ENCODE results near the gene SYNGR3.

Gene SYNGR3

DNA sequence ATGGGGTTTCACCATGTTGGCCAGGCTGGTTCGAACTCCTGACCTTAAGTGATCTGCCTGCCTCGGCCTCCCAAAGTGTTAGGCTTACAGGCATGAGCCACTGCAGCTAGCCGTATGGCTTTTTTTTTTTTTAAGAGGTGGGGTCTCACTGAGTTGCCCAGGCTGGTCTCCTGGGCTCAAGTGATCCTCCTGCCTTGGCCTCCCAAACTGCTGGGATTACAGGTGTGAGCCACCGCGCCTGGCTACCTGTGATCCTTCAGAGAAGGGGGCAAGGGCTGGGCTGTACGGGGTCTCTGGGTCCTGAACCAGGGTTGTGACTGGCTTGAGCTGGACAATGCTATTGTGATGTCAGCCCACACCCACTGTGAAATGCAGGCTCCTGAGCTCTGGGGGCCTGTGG is 23.3 kb upstream of the SYNGR3 start, which contains the start of gene RNF151:
TSS of gene RNF151 (plus strand) at position 397 of the 400 bp plus-strand sequence. CDS start 26 bp downstream, outside the sequence.
- H3K27ac ChIP-seq (ENCODE audit: low read depth, low read length) = 0 out of 2 replicates have a peak within 1 kb of the TSS, but pooled peaks have one; percentile 57
- H2AFZ ChIP-seq (ENCODE audit: low read depth, low read length, severe bottlenecking) = no peak within 1 kb of the TSS
- H3K79me2 ChIP-seq (ENCODE audit: insufficient read depth, low read length) = peaks cover 32% of the 10 kb centered on the region

DNA sequence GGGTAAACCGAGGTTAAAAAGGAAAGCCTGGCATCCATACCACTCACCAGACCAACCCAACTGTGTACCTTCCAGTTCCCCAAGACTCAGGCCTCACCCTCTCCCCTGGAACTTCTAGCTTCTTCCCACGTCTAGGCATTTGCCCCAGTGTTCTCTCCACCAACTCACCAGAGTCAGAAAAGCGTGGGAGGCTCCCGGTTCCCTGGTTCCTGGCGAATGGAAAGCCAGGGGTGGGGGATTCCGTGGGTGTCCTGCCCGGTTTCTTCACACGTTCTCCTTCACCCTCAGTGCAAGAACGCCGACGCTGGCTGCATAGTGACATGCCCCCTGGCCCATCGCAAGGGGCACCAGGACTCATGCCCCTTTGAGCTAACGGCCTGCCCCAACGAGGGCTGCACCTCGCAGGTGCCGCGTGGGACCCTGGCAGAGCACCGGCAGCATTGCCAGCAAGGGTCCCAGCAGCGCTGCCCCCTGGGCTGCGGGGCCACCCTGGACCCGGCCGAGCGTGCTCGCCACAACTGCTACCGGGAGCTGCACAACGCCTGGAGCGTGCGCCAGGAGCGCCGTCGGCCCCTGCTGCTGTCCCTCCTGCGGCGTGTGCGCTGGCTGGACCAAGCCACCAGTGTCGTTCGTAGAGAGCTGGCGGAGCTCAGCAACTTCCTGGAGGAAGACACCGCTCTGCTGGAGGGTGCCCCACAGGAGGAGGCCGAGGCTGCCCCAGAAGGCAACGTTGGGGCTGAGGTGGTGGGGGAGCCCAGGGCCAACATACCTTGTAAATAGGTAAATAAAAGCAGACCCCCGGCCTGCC is 21.4 kb upstream of the SYNGR3 start:
- H3K36me3 ChIP-seq (ENCODE audit: low read length) = peaks cover 8% of the 10 kb centered on the region
- H3K9ac ChIP-seq (ENCODE audit: low read length) = no peak overlapping the region
- no peak overlapping the region for H2AFZ ChIP-seq (ENCODE audit: low read depth, low read length, severe bottlenecking)
- H3K4me3 ChIP-seq (ENCODE audit: insufficient read depth, low read length, poor library complexity, severe bottlenecking) = no peak overlapping the region
- no peaks in the 10 kb centered on the region for H3K9me3 ChIP-seq (ENCODE audit: insufficient read depth, low read length)
- no peaks in the 10 kb centered on the region; the same call in 1 of the 2 replicates for H4K20me1 ChIP-seq (ENCODE audit: low read depth, low read length)
- no peaks in the 10 kb centered on the region for H3K27me3 ChIP-seq (ENCODE audit: low read length)
- peaks cover 39% of the 10 kb centered on the region for H3K79me2 ChIP-seq (ENCODE audit: insufficient read depth, low read length)
- no peak overlapping the region for H3K4me2 ChIP-seq (ENCODE audit: low read depth, low read length, poor library complexity, severe bottlenecking)
- H3F3A ChIP-seq (ENCODE audit: insufficient read depth) = peaks cover 17% of the 10 kb centered on the region
- no peak overlapping the region for H3K27ac ChIP-seq (ENCODE audit: low read depth, low read length)
- H3K9me2 ChIP-seq (replicated peaks; ENCODE audit: insufficient read depth, low read length) = no peaks in the 10 kb centered on the region
- TF ChIP-seq, protein P1, sequence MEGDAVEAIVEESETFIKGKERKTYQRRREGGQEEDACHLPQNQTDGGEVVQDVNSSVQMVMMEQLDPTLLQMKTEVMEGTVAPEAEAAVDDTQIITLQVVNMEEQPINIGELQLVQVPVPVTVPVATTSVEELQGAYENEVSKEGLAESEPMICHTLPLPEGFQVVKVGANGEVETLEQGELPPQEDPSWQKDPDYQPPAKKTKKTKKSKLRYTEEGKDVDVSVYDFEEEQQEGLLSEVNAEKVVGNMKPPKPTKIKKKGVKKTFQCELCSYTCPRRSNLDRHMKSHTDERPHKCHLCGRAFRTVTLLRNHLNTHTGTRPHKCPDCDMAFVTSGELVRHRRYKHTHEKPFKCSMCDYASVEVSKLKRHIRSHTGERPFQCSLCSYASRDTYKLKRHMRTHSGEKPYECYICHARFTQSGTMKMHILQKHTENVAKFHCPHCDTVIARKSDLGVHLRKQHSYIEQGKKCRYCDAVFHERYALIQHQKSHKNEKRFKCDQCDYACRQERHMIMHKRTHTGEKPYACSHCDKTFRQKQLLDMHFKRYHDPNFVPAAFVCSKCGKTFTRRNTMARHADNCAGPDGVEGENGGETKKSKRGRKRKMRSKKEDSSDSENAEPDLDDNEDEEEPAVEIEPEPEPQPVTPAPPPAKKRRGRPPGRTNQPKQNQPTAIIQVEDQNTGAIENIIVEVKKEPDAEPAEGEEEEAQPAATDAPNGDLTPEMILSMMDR (IDR thresholded peaks at IDR 0.05; ENCODE audit: insufficient read depth, low read length, poor library complexity, severe bottlenecking) = no peak
- no peak for TF ChIP-seq EZH2phosphoT487 (conservative IDR thresholded peaks at IDR 0.05; ENCODE audit: low read length)

More for the DNA sequence above, 23.3 kb upstream of the SYNGR3 start, which contains the start of gene RNF151:
- no peaks in the 10 kb centered on the region for H3K9me2 ChIP-seq (replicated peaks; ENCODE audit: insufficient read depth, low read length)
- no peaks in the 10 kb centered on the region for H3K9me3 ChIP-seq (ENCODE audit: insufficient read depth, low read length)
- peak within 1 kb of the TSS; percentile 71 for H3K4me2 ChIP-seq (ENCODE audit: low read depth, low read length, poor library complexity, severe bottlenecking)
- H3K27me3 ChIP-seq (ENCODE audit: low read length) = no peaks in the 10 kb centered on the region
- peaks cover 15% of the 10 kb centered on the region for H3K36me3 ChIP-seq (ENCODE audit: low read length)
- H3K9ac ChIP-seq (ENCODE audit: low read length) = peak within 1 kb of the TSS; percentile 98
- no peaks in the 10 kb centered on the region for H4K20me1 ChIP-seq (ENCODE audit: low read depth, low read length)
- peaks cover 35% of the 10 kb centered on the region for H3F3A ChIP-seq (ENCODE audit: insufficient read depth)
- TF ChIP-seq, protein P1 (IDR thresholded peaks at IDR 0.05; ENCODE audit: insufficient read depth, low read length, poor library complexity, severe bottlenecking) = no peak
- TF ChIP-seq EZH2phosphoT487 (conservative IDR thresholded peaks at IDR 0.05; ENCODE audit: low read length) = no peak
- H3K4me3 ChIP-seq (ENCODE audit: insufficient read depth, low read length, poor library complexity, severe bottlenecking) = peak within 1 kb of the TSS; percentile 75

DNA sequence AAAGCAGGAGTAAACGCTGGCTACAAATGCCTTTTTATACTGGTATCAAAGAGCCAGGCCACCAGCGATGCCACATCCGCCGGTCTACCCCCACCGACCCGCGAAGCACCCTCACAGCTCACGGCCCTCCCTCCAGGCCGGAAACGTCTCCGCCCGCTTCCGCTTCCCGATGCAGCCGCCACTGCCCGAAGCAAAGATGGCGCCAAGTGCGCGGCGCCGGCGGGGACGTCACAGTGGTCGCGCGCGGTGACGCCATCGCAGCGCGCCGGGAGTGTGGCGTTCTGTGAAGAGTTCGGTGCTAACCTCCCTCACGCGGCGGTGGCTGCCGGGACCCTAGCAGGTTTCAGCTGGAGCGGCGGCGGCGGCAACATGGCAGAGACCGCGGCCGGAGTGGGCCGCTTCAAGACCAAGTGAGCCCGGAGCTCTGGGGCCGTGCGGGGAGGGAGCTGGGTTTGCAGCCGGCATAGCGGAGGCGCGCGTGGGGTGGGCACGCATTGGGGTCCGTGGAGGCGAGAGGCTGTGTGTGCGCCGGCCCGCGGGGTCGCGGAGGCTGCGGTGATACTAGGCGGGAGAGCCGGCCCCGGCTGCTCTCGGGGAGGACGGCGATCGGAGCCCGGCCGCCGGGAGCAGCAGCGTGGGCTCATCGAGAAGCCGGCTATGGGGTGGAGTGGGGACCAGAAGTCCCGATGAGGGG is 17.8 kb upstream of the SYNGR3 start, which contains the start of gene TBL3:
TSS of gene TBL3 (plus strand) at position 258 of the 694 bp plus-strand sequence. CDS start at position 370, 112 bp downstream.
- H2AFZ ChIP-seq (ENCODE audit: low read depth, low read length, severe bottlenecking) = peak within 1 kb of the TSS; percentile 83
- no peak for TF ChIP-seq EZH2phosphoT487 (conservative IDR thresholded peaks at IDR 0.05; ENCODE audit: low read length)
- TF ChIP-seq, protein P1 (IDR thresholded peaks at IDR 0.05; ENCODE audit: insufficient read depth, low read length, poor library complexity, severe bottlenecking) = no peak

More for the DNA sequence above, 17.8 kb upstream of the SYNGR3 start, which contains the start of gene TBL3:
- Histone ChIP-seq H3K9me3 (ENCODE audit: insufficient read depth, low read length) (no peaks in the 10 kb centered on the region), H3K36me3 (ENCODE audit: low read length) (no peaks in the 10 kb centered on the region), H4K20me1 (ENCODE audit: low read depth, low read length) (no peaks in the 10 kb centered on the region; the same call in 1 of the 2 replicates), H3K4me2 (ENCODE audit: low read depth, low read length, poor library complexity, severe bottlenecking) (peak within 1 kb of the TSS; percentile 95), H3K9me2 (replicated peaks; ENCODE audit: insufficient read depth, low read length) (no peaks in the 10 kb centered on the region), H3K9ac (ENCODE audit: low read length) (peak within 1 kb of the TSS; percentile 99), H3K4me3 (ENCODE audit: insufficient read depth, low read length, poor library complexity, severe bottlenecking) (peak within 1 kb of the TSS; percentile 99), H3K27me3 (ENCODE audit: low read length) (no peaks in the 10 kb centered on the region), H3K27ac (ENCODE audit: low read depth, low read length) (peak within 1 kb of the TSS; percentile 69), H3F3A (ENCODE audit: insufficient read depth) (peaks cover 5% of the 10 kb centered on the region; the same call in 1 of the 2 replicates), H3K79me2 (ENCODE audit: insufficient read depth, low read length) (peaks cover 22% of the 10 kb centered on the region)

Measured in SU-DHL-6 (cell line).